Brain pericyte (primary cell): ENCODE measurements around the gene PDGFB.

Experiments
- DNase-seq: peaks from one replicate; pipeline ENCODE4 v3.0.0-alpha.2; 2012; ENCODE audit warnings: low read depth, low spot score

Gene PDGFB

DNA sequence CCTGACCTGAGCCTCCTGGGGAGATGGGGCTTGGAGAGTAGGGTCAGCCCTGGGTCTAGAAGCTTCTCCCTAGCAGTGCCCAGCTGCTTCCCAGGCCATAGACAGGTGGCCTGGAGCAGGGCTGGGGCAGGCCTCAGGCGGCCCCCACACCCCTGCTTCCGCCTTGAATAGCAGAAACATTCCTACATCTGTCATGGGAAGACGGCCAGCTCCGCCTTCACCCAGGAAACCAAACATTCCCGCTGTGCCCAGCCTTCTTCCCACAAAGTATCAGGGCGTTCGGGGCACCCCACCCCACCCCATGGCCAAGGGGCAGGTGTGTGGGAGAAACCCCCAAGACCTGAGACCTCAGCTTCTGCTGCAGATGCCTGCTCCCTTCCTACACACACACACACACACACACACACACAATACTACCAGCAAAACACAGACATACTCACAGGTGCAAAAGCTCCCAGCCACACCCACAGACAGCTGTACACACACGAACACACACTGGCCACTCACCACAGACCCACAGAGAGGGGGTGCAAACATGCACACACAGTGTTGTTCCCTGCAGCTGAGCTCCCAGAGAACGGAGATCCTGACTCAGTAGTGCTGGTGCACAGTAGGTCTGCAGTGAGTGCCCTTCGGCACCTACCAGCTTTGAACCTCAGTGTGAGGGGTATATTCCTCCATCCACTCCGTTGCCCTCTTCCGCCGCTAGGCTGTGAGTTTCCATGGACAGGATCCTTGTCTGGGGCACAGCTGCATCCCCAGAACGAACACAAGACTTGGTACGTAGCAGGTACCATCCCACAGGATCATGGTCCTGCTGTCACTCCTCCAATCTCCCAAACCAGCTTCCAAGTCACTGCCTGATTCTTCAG, 37.4 kb downstream of the PDGFB start:
- no peak for DNase-seq

DNA sequence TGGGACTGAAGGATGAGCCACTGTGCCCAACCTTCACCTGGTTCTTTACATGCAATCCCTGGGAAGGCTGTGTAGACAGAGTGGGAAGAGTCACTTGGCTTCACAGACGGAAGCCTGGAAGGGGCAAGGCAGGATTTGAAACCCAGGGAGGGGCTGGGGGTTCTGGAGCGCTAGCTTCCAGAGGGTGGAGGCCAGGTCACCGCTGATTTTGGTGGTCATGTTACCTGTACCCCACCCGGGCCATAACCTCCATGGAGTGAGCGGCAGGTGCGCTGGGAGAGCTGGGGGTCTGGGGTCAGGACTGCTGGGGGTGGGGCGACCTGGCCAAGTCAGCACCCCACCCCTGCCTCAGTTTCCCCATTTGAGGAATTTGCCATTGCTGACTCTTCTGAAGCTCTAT, 38.3 kb downstream of the PDGFB start:
- no peak for DNase-seq

DNA sequence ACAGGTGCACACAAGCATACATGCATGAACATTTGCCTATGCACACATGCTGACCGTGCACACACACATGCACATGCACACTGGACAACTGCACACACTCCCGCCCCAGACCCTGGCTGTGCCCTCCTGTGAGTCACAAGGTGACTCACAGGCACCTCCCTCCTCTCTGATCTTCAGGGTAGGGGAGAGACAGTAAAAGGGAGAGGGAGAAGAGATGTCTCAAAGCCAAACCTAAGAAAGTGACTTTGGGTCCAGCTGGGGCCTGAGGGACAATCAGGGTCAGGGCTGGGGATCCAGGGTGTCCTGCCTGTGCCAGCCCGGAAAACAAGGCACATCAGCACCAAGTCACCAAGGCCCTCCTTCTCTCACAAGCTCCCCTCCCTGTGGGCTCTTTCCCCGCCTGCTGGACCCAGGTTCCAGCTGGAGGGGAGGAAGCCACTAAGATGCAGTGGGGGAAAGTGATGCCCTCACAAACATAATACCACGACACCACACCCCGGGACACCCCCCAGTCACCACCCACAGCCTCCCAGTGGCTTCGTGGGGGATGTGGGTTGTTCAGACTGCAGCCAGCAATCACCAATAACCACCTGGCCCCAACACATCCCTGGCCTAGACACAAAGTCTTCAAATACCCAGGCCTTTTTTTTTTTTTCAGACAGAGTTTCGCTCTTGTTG, 39.3 kb downstream of the PDGFB start:
- no peak for DNase-seq

DNA sequence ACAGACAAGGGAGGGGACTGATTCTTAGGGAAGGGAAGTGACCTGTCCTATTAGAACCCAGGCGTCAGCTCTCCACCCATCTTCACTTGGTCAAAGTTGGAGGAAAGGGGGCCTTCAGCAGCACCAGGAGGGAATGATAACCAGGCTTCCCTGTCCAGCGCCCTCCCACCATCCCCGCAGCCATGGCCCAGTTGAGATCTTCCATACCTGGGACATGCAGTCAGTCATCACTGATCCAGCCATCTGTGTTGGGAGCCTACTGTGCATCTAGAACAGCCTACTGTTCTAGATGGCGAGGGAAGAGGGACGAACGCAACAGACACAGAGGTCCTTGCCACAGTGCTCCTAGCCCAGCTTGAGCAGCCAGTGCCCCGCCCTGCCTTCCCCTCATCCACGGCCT, 40.6 kb downstream of the PDGFB start:
- no peak for DNase-seq

DNA sequence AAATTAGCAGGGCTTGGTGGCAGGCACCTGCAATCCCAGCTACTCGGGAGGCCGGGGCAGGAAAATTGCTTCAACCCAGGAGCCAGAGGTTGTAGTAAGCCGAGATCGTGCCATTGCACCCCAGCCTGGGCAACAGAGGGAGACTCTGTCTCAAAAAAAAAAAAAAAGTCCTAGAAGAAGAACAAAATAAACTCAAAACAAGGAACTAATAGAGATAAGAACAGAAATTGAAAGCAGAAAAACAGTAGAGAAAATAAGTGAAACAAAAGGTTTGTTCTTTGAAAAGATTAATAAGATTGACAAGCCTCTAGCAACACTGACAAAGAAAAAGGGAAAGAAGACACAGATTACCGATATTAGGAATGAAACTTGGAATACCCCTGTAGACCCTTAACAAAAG, 47.2 kb downstream of the PDGFB start:
- DNase-seq = no peak

DNA sequence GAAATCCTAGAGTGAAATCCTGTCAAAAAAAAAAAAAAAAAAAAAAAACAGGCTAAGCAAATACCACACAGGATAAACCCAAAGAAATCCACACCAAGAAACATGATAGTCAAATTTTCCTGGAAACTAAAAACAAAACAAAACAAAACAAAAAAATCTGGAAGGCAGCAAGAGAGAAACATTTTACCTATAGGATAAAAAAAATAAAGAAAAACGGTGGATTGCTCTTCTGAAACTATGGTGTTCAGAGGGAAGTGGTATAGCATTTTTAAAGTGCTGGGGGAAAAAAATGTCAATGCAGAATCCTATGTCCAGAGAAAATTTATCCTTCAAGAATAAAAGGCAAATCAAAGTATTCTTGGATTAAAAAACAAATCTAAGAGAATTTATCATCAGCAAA, 50.7 kb downstream of the PDGFB start:
- DNase-seq = no peak

DNA sequence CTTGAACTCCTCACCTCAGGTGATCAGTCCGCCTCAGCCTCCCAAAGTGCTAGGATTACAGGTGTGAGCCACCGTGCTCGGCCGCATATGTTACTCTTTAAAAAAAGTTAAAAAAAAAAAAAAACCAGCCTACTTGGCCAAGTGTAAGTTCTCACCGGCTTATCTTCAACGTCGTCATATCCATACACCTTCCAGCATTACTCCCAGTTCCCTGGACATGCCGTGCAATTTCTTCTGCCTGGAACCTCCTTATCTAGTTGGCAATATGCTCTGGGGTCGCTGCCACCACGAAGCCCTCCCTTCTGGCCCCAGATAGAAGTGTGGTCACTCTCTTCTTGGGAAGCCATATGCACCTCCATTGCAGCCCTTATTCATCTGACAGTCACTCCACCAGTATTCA, 56.0 kb downstream of the PDGFB start:
- DNase-seq = no peak

DNA sequence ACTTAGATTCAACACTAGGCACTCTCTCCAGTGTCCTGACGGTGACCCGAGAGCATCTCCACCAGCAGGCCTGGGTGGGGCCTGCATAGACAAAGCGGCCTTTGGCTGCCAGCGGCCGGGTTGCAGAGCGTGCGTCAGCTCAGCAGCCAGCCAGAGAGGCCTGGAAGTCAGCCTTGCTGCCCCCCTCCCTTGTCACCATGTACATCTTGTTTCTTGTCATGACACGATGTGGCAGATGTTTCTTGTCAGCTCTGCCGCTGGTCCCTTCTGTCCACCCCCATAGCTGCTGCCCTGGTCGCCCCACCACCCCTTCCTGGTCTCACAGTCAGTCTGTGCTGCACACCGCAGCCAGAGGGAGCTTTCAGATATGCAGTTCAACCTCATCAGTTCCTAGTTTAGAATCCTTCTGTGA, 59.2 kb downstream of the PDGFB start:
- no peak for DNase-seq

DNA sequence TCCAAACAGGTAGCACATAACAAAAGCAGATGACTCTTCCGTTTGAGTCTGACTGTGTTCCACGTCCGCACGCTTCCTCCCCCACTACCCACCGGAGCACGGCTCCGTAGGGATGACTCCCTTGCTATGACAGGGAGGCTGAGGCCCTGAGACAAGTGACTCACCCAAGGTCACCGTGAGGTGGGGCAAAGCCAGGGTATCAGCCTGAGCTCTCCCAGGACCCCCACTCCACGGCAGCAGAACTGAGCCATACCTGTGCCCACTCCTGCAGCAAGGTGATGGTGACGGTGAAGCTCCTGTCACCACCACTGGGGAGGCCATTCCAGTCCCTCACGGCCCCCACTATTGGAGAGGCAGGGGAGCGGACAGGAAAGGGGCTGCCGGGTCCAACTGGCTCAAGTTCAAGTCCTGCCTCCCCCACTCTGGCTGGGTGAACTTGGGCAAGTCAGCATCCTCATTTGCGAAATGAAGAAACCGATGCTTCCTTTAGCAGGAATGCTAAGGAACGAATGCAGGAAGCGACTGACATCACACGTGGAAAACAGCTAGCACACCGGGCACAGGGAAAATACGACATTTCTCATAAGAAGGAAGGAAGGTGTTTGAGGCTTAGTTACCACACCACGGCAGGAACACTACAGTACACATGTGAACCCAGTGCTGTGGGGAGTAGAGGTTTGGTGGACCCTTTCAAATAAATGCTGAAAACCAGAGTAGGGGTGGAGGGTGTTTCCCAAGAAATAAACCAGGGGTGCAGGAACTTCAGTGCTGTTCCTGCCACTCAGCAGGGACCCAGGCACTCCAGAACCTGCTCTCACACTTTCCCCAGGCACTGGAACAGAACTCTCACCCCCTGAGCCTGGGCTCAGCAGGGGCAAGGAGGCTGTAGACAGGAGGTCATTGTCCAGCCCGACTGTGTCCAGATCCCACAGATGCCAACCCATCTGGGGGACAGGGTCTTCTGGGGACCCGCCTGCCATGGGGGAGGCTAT, 59.9 kb downstream of the PDGFB start:
- DNase-seq = no peak

DNA sequence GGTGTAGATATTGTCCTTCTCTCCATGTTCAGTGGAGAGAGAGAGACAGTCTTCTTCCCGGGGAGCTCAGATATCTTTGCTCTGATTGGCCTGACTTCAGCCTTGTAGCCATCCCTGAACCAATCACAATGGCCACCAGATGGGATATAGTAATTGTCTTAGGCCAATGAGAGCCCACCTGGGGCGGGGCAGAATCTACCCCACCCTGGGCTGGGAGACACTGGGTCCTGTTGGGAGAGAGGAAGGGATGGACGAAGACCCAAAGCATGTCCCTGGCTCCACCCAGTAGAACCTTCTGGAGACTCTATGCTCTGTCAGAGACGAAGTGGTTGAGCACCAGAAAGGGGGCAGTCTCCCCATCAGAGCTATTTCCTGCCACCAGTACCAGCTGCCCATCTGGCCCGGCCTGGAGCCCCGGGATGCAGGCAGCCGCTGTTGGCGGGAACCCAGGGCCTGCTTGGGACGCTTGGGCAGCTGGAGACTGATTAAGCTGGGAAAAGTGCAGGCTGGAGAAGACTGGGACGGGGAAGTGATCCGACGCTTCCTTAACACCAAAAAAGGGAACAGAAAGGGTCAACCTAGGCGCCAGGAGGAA, 60.7 kb downstream of the PDGFB start:
- DNase-seq = no peak

DNA sequence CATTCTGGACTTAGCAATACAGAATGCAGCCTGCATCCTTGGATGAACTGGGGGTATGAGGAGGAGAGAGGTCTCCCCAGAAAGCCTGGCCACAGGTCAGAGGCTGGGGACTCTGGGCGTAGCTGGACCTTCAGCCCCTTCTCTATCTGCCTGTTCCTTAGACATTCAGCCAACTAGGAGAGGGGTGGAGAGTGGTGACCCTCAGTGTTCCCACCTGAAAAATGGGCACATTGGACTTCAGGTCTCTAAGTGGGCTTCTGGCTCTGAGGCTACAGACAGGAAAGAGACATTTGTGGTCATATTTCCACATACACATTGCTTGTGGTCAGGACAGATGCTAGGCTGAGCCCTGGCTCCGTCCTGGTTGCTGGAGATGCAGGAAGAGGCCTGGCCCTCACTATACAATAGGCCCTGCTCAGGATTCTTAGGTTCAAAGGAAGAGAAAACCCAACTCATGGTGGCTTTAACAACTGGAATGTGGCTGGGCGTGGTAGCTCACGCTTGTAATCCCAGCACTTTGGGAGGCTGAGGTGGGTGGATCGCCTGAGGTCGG, 62.2 kb downstream of the PDGFB start:
- DNase-seq = no peak

DNA sequence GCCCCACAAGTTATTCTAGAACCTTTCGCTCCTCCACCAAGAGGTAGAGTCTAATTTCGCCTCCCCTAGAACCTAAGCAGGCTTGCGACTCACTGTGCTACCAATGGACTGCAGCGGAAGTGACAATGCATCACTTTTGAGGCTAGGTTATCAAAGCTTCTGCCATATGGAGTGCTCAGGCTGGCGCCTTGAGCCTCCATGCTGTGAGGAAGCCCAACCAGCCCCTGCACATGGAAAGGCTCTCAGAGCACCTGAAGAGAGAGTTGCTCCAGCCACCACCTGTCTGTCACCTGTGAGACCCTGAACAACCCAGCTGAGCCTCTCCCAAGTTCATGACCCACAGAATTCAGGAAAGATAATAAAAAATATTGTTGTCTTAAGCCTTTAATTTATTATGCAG, 63.0 kb downstream of the PDGFB start:
- DNase-seq = no peak

DNA sequence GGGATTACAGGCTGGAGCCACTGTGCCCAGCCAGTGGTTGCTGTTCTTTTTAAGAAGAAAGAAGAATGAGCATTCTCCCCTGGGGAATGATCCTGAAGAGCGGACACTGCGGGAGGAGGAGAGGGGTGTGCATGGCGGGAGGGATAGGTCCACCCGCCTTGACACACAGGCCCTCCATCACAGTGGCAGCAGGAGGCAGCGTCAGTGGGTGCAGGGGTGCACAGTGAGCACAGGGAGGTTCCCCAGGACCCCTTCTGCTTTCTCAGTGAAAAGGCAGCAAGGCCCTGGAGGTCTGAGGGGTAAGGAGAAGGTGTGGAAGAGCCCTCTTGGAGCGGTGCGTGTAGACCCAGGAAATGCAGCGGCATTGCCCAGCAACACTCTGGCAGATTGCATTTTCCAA, 63.4 kb downstream of the PDGFB start:
- DNase-seq = no peak

DNA sequence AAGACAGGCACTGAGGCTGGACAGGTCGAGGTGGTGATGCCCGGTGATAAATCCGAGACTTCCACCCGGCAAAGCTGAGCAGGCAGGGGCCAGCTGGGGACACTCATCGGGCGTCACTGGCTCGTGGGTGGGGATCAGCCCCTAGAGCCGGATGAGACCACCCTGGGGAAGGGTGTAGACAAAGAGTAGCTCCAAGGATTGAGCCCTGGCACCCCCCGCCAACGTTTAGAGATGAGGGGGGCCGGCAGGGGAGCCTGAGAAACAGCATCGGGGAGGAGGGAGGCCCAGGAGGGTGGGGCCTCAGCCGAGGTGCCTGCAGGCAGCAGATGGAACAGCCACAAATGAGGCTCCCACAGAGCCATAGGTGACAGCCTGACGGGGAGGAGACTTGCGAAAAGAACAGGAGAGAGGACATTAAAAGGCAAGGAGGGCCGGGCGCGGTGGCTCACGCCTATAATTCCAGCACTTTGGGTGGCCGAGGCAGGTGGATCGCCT, 64.9 kb downstream of the PDGFB start:
- no peak for DNase-seq

DNA sequence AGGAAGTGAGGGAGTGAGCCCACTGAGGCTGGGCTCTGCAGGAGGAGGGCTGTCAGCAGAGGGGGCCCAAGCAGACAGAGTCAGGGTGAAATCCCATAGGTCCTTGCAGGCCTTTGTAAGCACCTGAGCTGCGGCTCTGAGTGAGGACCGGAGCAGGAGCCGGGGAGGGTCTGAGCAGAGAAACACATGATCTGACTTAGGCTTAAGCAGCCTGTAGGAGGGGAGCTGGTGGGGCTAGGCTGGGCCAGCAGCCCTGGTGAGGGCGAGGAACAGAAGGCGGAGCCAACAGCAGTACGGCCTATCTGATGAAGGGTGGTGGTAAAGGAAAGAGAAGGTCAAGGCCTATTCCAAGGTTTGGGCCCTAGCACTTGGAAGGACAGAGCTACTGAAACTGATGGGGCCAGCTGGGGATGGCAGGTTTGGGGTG, 65.4 kb downstream of the PDGFB start:
- DNase-seq = no peak

DNA sequence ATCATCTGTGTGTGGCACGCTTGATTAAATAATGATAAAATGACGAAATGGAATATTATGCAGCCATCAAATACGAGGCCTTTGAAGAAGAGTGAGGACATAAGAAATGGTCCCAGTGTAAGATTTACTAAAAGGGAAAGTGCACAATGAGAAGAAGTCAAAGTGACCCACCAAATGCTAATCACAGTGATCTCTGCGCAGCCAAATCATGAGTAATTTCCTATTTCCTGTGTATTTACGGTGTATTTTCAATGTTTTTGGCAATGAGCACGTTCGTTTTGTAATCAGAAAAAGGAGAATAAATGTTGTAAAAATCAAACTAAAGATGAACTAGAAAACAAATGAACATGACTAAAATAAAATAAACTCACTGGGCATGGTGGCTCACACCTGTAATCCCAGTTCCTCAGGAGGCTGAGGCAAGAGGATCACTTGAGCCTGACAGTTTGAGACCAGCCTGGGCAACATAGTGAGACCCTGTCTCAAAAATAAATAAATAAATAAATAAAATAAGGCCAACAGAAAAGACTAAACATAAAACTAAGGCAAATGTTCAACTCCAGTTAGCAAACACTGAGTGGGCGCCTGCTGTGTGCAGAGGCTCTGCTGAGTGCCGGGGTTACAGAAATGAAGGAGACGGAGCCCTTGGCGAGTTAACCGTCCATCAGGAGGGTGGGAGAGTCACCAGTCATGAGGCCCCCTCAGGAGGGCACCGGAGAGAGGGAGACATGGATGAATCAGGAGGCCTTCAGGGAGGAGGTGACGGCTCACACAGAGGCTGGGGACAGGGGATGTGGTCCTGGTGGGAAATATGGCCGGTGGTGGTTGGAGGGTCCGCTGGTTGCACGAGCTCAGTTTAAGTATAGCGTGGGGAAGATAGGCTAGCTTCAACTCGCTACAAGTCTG, 66.3 kb downstream of the PDGFB start:
- DNase-seq = no peak

DNA sequence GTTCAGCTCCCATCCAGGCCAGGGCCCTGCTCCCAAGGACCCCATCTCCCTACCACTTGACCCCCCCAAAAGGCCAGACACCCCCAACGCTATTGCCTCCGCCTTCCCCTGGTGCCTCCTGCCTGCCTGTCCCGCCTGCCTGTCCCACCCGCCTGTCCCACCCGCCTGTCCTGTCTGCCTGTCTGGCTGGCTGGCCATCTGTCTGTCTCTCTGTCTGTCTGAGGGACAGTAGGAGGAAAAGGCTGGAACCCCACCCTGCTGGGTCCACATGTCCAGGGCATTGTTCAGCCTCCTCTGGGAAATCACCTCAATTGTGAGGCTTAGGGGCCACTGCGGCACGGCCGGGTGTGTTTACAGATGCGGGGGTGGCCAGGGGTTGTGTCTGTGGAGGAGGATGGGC, 67.0 kb downstream of the PDGFB start:
- no peak for DNase-seq

DNA sequence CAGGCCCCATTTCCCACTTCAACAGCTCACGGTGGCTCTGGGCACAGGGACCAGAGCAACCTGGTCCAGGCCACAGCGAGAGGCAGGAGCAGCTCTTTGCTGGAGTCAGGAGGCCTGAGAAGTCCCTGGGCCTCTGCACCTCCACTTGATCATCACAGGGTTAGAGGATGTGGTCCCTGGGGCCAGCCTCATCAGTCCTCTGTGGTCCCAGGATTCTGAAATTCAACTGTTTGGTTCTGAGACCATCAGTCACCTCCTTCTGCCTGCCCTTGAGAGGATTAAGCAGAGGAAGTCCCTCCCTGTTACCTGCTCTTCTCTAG, 67.4 kb downstream of the PDGFB start:
- no peak for DNase-seq

DNA sequence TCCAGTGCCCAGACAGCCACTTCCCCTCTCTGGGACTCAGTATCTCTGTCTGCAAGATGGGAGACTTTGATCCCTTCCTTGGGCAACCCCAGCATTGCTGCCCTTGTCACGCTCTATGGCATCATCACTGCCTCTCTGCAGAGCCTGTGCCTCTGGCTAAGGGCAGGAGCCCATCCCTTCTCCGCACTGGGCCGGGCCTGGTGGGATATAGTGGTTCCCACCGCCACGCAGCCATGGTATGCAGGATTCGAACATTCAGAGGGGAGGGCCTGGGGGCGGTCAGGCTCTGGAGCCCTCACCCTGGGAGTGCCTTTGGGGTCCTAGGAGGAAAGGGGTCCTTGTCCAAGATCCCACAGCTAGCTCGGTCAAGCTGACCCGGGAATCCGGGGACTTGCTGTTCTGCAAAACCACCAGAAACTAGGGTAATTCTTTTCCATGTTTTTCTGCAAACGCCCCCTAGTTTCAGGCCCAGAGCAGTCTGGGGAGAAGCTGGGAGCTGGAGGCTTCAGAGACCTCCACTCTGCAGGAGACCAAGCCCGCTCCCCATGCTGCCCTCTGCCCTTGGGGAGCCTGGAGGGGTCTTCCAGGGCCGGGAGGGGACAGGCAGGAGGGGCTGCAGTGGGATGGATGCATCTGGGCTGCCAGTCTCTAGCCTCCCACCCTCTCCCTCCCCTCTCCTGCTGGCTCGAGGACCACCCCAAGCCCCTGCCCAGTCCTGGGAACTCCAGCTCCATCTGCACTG, 67.9 kb downstream of the PDGFB start:
- DNase-seq = no peak
